GM19397 (cell line): ENCODE measurements around the gene DPP6.
"Not testable (repeated sequence)": the region's sequence is repeated elsewhere in the genome, so short reads cannot be mapped to it uniquely, and the experiment has no call there.

Experiments used
- ATAC-seq: cut with Tn5 transposase; IDR thresholded peaks from one replicate; pipeline ENCODE4 v1.9.1; 2021; ENCODE audit warnings: mild to moderate bottlenecking, moderate library complexity; ENCODE audit not compliant: unreplicated experiment

Gene DPP6

GRCh38 chr7:154644366-154644765 lies 592.2 kb downstream of the DPP6 start:
- ATAC-seq: no peak

DNA sequence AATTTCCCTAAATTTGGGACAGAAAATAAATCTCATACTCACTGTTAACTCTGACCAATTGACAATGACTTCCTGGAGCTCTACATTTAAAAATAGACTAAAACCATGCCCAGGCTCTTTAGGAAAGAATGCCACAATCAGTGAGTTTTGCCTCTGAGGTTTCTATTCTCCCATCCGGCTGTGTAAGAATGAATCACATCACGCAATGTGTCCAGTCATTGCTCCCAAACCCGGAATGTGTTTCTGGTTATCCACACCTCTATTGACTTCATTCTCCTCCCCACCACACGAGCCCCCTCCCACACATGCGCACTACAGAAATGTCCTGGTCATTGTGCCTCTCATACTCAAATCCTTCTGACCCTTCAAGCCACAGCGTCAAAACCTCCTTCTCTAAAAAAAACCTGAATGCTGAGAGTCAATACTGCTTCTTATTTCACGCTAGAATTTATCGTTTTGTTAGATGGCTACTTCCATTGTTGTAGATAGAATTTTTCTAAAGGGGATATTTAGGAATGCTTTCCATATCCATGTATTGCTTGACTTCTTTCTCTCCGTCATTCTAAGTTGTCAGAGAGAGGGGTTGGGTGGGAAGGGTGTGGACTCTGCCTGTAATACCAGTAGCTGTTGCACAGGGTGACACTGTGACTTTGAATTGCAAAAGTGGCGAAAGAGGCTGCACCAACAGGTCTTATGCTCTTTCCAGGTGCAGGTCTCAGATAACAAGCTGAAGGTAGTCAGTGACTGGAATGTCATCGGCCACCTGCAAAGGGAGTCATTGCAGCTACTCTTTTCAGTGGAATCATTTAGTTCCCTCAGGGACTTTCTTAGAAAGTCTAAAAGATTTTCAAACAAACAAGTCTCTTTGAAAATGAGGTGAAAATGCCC lies 594.2 kb downstream of the DPP6 start:
- no peak for ATAC-seq

- ATAC-seq: no peak
These were observed 595.4 kb downstream of the DPP6 start for GRCh38 chr7:154647625-154648024.

- no peak for ATAC-seq
These were observed 596.8 kb downstream of the DPP6 start for GRCh38 chr7:154649015-154649414.

- no peak for ATAC-seq
These were observed 597.2 kb downstream of the DPP6 start for GRCh38 chr7:154649434-154649833.

GRCh38 chr7:154650275-154650674 lies 598.1 kb downstream of the DPP6 start:
- no peak for ATAC-seq

- ATAC-seq: no peak
These were observed 599.3 kb downstream of the DPP6 start for GRCh38 chr7:154651501-154651900.

GRCh38 chr7:154652564-154652963 lies 600.4 kb downstream of the DPP6 start:
- no peak for ATAC-seq

DNA sequence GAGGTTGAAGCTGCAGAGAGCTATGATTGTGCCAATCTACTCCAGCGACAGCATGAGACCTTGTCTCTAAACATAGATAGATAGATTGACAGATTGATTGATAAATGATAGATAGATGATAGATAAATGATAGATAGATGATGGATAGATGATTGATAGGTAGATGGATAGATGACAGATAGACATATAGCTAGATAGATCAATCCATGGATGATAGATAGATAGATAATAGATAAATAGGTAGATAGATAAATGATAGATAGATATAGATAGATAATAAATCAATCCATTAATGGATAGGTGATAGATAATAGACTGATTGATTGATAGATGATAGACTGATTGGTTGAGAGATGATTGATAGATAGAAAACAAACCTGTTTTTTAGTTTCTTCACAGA lies 601.1 kb downstream of the DPP6 start:
- no peak for ATAC-seq

GRCh38 chr7:154656618-154657017 lies 604.4 kb downstream of the DPP6 start:
- ATAC-seq: no peak

DNA sequence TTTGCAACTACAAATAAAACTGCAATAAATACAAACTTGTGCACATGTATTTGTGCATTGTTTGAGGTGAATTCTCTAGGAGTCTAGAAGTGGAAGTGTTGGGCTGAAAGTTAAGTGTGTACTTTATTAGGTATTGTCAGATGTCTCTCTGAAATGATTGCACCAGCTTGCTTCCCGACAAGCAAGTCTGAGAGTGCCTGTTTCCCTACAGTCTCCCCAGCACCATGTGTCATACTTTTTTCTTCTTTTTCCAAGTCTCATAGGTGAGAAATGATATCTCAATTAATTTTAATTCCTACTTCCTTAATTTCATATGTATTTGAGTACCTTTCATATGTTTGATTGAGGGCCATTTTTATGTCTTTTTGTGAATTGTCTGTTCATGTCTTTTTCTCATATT lies 614.6 kb downstream of the DPP6 start:
- no peak for ATAC-seq

DNA sequence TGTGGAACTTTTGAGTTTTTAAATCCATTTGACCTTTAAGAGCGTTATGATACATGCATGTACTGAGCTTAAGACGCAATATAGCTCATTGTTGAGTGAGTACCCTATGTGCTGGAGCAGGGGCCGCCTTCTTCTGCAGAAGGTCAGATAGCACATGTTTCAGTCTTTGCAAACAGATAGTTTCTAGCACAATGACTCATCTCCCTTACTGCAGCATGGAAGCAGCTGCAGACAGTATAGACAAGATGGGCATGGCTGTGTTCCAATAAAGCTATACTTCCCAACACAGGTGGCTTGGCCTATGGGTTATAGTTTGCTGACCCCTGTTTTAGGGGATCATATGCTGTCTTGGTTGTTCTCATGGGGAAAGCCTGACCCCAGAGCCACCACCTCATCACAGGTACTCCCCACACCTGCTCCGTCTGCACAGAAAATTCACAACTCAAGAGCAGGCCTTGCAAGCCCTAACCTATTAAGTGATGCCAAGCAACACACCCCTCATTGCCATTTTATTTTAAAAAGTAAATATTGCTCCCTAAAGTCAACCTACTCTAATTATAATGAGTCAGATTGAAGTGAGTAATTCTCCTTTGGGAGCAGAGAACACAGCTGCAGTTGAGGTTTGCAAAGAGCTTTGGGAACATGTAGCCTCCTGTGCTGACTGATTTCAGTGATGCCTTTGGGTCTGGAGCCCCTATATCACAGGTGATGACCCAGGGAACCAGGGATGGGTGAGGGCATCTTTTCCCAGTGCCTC lies 620.6 kb downstream of the DPP6 start:
- ATAC-seq: no peak

DNA sequence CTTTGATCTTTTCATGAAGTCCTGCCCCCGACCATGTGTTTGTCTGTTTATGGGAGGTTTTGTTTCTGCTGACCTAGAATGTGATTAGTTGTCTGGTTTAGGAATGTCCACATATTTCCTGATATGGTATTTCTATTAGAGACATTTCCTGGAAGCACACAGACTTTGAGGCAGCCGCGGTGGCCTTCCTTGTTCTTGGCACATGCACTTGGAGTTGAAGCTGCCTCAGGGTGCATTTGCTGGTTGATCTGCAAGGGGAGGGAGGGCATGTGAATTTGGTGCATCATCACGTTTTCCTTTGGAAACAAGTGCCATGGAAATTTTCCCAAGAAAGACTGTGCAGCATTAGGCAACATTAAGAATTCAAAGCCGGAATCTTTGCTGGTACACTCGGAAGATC lies 622.0 kb downstream of the DPP6 start:
- no peak for ATAC-seq

GRCh38 chr7:154675560-154675959 lies 623.4 kb downstream of the DPP6 start:
- no peak for ATAC-seq

- not testable (repeated sequence) for ATAC-seq
These were observed 623.8 kb downstream of the DPP6 start for GRCh38 chr7:154676033-154676421.

GRCh38 chr7:154676422-154677073 lies 624.4 kb downstream of the DPP6 start:
- no peak for ATAC-seq

- no peak for ATAC-seq
These were observed 625.3 kb downstream of the DPP6 start for GRCh38 chr7:154677454-154677853.

- ATAC-seq: not testable (repeated sequence)
These were observed 625.9 kb downstream of the DPP6 start for GRCh38 chr7:154678001-154678550.

GRCh38 chr7:154679379-154680053 lies 627.3 kb downstream of the DPP6 start:
- no peak for ATAC-seq

DNA sequence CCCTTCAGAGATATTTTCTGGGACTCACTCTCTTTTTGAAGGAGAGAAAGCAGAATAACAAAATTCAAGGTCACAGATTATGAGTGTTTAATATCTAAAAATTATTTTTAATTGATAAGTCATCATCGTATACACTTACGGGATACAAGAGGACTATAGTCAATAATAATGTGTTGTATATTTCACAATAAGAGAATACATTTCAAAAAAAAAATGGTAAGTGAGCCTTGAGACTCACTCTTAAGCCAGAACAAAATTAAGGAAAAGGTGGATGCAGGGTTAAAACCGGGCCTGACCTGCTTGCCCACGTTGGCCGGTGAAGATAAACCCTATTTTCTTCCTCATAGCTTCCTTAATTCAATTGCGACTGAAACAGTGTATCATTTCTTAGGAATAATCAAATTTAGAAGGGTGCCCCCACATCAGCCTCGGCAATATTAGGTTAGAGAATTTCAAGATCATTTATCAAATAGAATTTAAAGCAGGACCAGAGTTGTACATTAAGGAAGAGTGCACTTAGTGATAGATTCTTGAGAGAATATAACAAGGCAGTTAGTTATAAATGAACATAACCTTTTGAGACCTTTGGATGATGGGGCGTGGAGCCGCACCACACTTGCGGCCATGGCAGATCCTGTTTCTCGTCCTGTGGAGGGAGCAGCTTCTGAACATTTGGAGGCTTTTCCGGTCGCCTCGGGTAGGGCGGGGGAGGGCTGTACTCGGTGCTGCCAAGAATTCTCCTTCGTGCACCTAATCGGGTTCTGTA lies 628.9 kb downstream of the DPP6 start:
- no peak for ATAC-seq
